ENCODE measurements around the gene FAM184A. TPM values are rescaled to one million over a fixed set of nuclear protein-coding genes. Genes with fewer than 3 reads are reported as not detected.

FAM184A gene
- total RNA-seq, 2 donors from 2014 or later: 6.5 to 9.9 TPM

DNA sequence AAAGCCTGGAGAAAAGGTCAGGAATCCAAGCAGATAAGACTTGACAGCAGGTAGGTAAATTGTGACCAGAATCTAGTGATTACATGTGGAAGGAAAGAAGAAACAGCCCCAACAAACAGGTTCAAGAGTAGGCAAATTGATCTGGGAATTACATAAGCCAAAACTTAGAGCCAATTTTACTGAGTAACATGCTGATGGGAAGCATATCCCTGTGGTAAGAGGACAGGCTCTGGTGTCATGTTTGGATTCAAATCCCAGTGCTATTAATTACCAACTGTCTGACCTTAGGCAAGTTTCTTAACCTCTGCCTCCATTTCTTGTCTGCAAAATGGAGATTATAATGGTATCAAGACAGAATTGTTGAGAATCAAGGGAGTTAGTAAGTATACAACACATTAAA is 163.9 kb downstream of the FAM184A start:
- intact Hi-C loops (cut with DNase I): no loop called here
- DNase-seq (no peak), ATAC-seq (no peak)
- TF ChIP-seq, protein P1, sequence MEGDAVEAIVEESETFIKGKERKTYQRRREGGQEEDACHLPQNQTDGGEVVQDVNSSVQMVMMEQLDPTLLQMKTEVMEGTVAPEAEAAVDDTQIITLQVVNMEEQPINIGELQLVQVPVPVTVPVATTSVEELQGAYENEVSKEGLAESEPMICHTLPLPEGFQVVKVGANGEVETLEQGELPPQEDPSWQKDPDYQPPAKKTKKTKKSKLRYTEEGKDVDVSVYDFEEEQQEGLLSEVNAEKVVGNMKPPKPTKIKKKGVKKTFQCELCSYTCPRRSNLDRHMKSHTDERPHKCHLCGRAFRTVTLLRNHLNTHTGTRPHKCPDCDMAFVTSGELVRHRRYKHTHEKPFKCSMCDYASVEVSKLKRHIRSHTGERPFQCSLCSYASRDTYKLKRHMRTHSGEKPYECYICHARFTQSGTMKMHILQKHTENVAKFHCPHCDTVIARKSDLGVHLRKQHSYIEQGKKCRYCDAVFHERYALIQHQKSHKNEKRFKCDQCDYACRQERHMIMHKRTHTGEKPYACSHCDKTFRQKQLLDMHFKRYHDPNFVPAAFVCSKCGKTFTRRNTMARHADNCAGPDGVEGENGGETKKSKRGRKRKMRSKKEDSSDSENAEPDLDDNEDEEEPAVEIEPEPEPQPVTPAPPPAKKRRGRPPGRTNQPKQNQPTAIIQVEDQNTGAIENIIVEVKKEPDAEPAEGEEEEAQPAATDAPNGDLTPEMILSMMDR (IDR thresholded peaks at IDR 0.05): no peak
- no peak for TF ChIP-seq POLR2A (IDR thresholded peaks at IDR 0.05)
- no peaks in the 10 kb centered on the region for H3K9me3 ChIP-seq
- peaks cover 0 to 31% of the 10 kb centered on the region in 2 donors for H3K36me3 ChIP-seq (replicated peaks in 1 of 2; ENCODE audit: insufficient read depth in 1 of 2, low read depth in 2 of 2)
- no peaks in the 10 kb centered on the region for H3K4me1 ChIP-seq
- no peak overlapping the region for H3K27ac ChIP-seq
- no peaks in the 10 kb centered on the region for H3K27me3 ChIP-seq
- no peak overlapping the region for H3K4me3 ChIP-seq

DNA sequence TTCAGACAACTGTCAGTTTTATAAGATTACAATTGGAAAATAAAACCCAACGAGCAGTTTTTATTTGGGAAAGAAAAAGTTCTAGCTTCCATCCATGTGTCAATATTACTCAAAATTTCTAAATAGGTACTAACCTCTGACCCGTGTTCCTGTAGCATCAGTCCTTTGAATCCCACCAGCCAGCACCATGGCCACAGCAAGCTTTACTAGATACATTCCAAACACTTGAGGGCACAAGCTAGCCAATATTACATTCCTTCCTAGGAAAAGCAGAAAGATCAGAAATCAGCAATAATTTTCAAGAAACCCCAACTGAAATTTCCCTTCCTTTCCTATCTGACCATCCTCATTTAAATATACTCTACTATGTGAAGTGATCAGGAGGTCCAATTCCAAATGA is 165.3 kb downstream of the FAM184A start:
- H3K27me3 ChIP-seq: no peaks in the 10 kb centered on the region
- ATAC-seq (no peak), DNase-seq (no peak)
- intact Hi-C loops (cut with DNase I): no loop called here
- H3K27ac ChIP-seq: no peak overlapping the region
- WGBS, 2 donors: 64 to 71% methylated on average over 2 of the region's 2 CpGs
- TF ChIP-seq, protein P1 (IDR thresholded peaks at IDR 0.05): no peak
- no peak for TF ChIP-seq POLR2A (IDR thresholded peaks at IDR 0.05)
- peaks cover 0 to 34% of the 10 kb centered on the region in 2 donors for H3K36me3 ChIP-seq (replicated peaks in 1 of 2; ENCODE audit: insufficient read depth in 1 of 2, low read depth in 2 of 2)
- H3K4me3 ChIP-seq: no peak overlapping the region
- no peaks in the 10 kb centered on the region for H3K9me3 ChIP-seq
- H3K4me1 ChIP-seq: no peaks in the 10 kb centered on the region

DNA sequence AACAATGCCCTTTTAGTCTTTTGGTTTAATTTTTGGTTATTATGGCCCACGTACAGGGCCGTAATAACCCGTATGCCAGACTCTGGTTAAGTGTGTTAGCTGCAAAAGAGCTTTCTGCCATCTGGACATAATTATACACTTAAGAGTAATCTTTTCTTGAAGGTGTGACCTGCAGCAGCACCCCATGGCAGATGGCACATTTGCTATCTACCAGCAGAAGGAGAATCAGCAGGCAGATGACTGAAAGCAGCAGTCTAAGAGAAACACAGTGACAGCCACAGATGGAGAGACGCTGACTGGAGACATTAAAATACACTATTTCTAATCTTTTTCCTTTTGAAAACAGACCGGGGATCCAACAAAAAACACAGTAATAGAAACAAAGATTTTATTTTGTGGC is 165.8 kb downstream of the FAM184A start:
- WGBS, 2 donors: 90 to 92% methylated on average over 5 of the region's 5 CpGs
- ATAC-seq (no peak), DNase-seq (no peak)
- H3K4me1 ChIP-seq: no peaks in the 10 kb centered on the region
- intact Hi-C loops (cut with DNase I): no loop called here
- peaks cover 0 to 36% of the 10 kb centered on the region in 2 donors for H3K36me3 ChIP-seq (replicated peaks in 1 of 2; ENCODE audit: insufficient read depth in 1 of 2, low read depth in 2 of 2)
- no peaks in the 10 kb centered on the region for H3K9me3 ChIP-seq
- no peak for TF ChIP-seq POLR2A (IDR thresholded peaks at IDR 0.05)
- TF ChIP-seq, protein P1 (IDR thresholded peaks at IDR 0.05): no peak
- no peak overlapping the region for H3K4me3 ChIP-seq
- no peak overlapping the region for H3K27ac ChIP-seq
- H3K27me3 ChIP-seq: no peaks in the 10 kb centered on the region

MicroRNA genes within 50 kb of the gene (microRNA counts, 767-probe panel; counts per million panel counts)
- microRNA hsa-miR-548b-3p (0 to 736 counts per million in 2 donors), microRNA hsa-miR-548b-5p (0 to 736 counts per million in 2 donors)

Small RNAs within 50 kb of the gene (microRNA-seq; reads per million reads assigned to microRNA genes)
- 0 to 0.47 reads per million in 2 donors for gene MIR548B (ENCODE audit: borderline number of aligned reads in 2 of 2, borderline replicate concordance in 2 of 2)

Small RNAs within 50 kb of the gene (small RNA-seq; reads per million reads assigned to genes)
- gene MIR548B (not detected), gene RF00019 (not detected)

Other genes with a start within 250 kb of the FAM184A start
- 1 to 10 TPM; 6.3 to 7.8 TPM for gene ASF1A, start 184.5 kb downstream of the FAM184A start, total RNA-seq
- gene MCM9, start 143.5 kb downstream of the FAM184A start, total RNA-seq: 10 to 100 TPM in 1 of 2 donors, 1 to 10 TPM in 1; 9.9 to 33.9 TPM